WTC11 (cell line): ENCODE measurements around the gene DDB1. TPM values are rescaled to one million over a fixed set of nuclear protein-coding genes. Genes with fewer than 3 reads are reported as not detected.

Experiments
- ATAC-seq: fragments of 200-7000 bp; cut with Tn5 transposase; 2 replicates; pipeline ENCODE4 v1.10.0; 2021; ENCODE audit warnings: mild to moderate bottlenecking, moderate library complexity
- CTCF ChIA-PET: fragments of 300-600 bp; sonication (Branson Sonifier 250); formaldehyde crosslinking; loops from one replicate; lab custom pipeline; 2021; ENCODE audit warnings: antibody characterized with exemption; lab: Charles Lee
- POLR2A ChIA-PET: fragments of 350-600 bp; sonication (Branson Sonifier 250); formaldehyde crosslinking; loops from one replicate; lab custom pipeline; 2021; ENCODE audit warnings: antibody characterized with exemption; lab: Charles Lee
- DNase-seq: peaks from one replicate; pipeline ENCODE4 v3.0.0; 2021; ENCODE audit warnings: low spot score
- H3K27ac Mint-ChIP-seq: 2 replicates; pipeline ENCODE4 v1.8.0; 2021; ENCODE audit warnings: mixed read lengths
- H3K27me3 Mint-ChIP-seq: 2 replicates; pipeline ENCODE4 v1.8.0; 2021; ENCODE audit warnings: low read depth, mild to moderate bottlenecking, moderate library complexity, mixed read lengths
- H3K36me3 Mint-ChIP-seq: 2 replicates; pipeline ENCODE4 v1.8.0; 2021; ENCODE audit warnings: mixed read lengths
- H3K4me1 Mint-ChIP-seq: 2 replicates; pipeline ENCODE4 v1.8.0; 2022; ENCODE audit warnings: mixed read lengths
- H3K4me3 Mint-ChIP-seq: 2 replicates; pipeline ENCODE4 v1.8.0; 2021; ENCODE audit warnings: mild to moderate bottlenecking, moderate library complexity, mixed read lengths
- H3K9me3 Mint-ChIP-seq: 2 replicates; pipeline ENCODE4 v1.8.0; 2021; ENCODE audit warnings: mixed read lengths
- ATF1 ChIP-seq: sonication (generic); formaldehyde crosslinking; IDR thresholded peaks from 2 replicates; pipeline ENCODE4 v1.8.1; 2023; ENCODE audit warnings: mild to moderate bottlenecking, moderate library complexity, missing genetic modification reagents
- ATF6 ChIP-seq: sonication (generic); formaldehyde crosslinking; IDR thresholded peaks from 2 replicates; pipeline ENCODE4 v1.8.1; 2023; ENCODE audit warnings: mild to moderate bottlenecking, missing genetic modification reagents
- CREM ChIP-seq: sonication (generic); formaldehyde crosslinking; IDR thresholded peaks from 2 replicates; pipeline ENCODE4 v1.8.1; 2022; ENCODE audit warnings: mild to moderate bottlenecking, missing genetic modification reagents, moderate library complexity
- ELF4 ChIP-seq: sonication (generic); formaldehyde crosslinking; IDR thresholded peaks from 2 replicates; pipeline ENCODE4 v1.8.1; 2022; ENCODE audit warnings: low read depth, mild to moderate bottlenecking, moderate library complexity, missing genetic modification reagents
- FOXP4 ChIP-seq: sonication (generic); formaldehyde crosslinking; IDR thresholded peaks from 2 replicates; pipeline ENCODE4 v1.8.0; 2022; ENCODE audit warnings: mild to moderate bottlenecking, missing genetic modification reagents
- GABPB1 ChIP-seq: sonication (generic); formaldehyde crosslinking; IDR thresholded peaks from 2 replicates; pipeline ENCODE4 v1.8.1; 2023; ENCODE audit warnings: mild to moderate bottlenecking, missing genetic modification reagents
- GRHL2 ChIP-seq: fragments of 250-450 bp; sonication (Bioruptor Pico); IDR thresholded peaks from 2 replicates; pipeline ENCODE4 v1.8.0; 2022; ENCODE audit warnings: mild to moderate bottlenecking, moderate library complexity; ENCODE audit not compliant: insufficient replicate concordance, severe bottlenecking
- HMGA2 ChIP-seq: fragments of 250-450 bp; sonication (Bioruptor Pico); IDR thresholded peaks from 2 replicates; pipeline ENCODE4 v1.4.0; 2021; ENCODE audit warnings: mild to moderate bottlenecking, moderate library complexity
- IRF2 ChIP-seq: sonication (generic); formaldehyde crosslinking; IDR thresholded peaks from 2 replicates; pipeline ENCODE4 v1.8.0; 2022; ENCODE audit warnings: low read depth, missing genetic modification reagents, borderline replicate concordance
- JAZF1 ChIP-seq: fragments of 250-450 bp; sonication (Bioruptor Pico); IDR thresholded peaks from 2 replicates; pipeline ENCODE4 v1.9.0; 2021; ENCODE audit warnings: moderate library complexity, mild to moderate bottlenecking, inconsistent platforms
- KAT7 ChIP-seq: sonication (generic); formaldehyde crosslinking; IDR thresholded peaks from 2 replicates; pipeline ENCODE4 v1.8.1; 2023; ENCODE audit warnings: missing genetic modification reagents, mild to moderate bottlenecking, borderline replicate concordance
- MXD4 ChIP-seq: fragments of 250-450 bp; sonication (Bioruptor Pico); IDR thresholded peaks from 2 replicates; pipeline ENCODE4 v1.8.0; 2021; ENCODE audit warnings: mild to moderate bottlenecking, moderate library complexity, borderline replicate concordance
- MYBL2 ChIP-seq: sonication (generic); formaldehyde crosslinking; IDR thresholded peaks from 2 replicates; pipeline ENCODE4 v1.8.1; 2023; ENCODE audit warnings: mild to moderate bottlenecking, moderate library complexity, missing genetic modification reagents
- NFE2L1 ChIP-seq: sonication (generic); formaldehyde crosslinking; IDR thresholded peaks from 2 replicates; pipeline ENCODE4 v1.8.1; 2023; ENCODE audit warnings: missing genetic modification reagents
- NR3C1 ChIP-seq: sonication (generic); formaldehyde crosslinking; conservative IDR thresholded peaks from 2 replicates; pipeline ENCODE4 v1.8.1; 2023; ENCODE audit warnings: low read depth, mild to moderate bottlenecking, missing genetic modification reagents
- PREB ChIP-seq: sonication (generic); formaldehyde crosslinking; IDR thresholded peaks from 2 replicates; pipeline ENCODE4 v1.8.1; 2022; ENCODE audit warnings: mild to moderate bottlenecking, missing genetic modification reagents, moderate library complexity, borderline replicate concordance
- PRRX2 ChIP-seq: fragments of 250-450 bp; sonication (Bioruptor Pico); IDR thresholded peaks from 2 replicates; pipeline ENCODE4 v1.8.0; 2021; ENCODE audit warnings: mild to moderate bottlenecking
- RELA ChIP-seq: sonication (generic); formaldehyde crosslinking; IDR thresholded peaks from 2 replicates; pipeline ENCODE4 v1.8.1; 2022; ENCODE audit warnings: missing genetic modification reagents, mild to moderate bottlenecking, borderline replicate concordance
- TCF7 ChIP-seq: sonication (generic); formaldehyde crosslinking; IDR thresholded peaks from 2 replicates; pipeline ENCODE4 v1.8.0; 2022; ENCODE audit warnings: mild to moderate bottlenecking, low read depth, missing genetic modification reagents, moderate library complexity
- TEAD1 ChIP-seq: sonication (generic); formaldehyde crosslinking; IDR thresholded peaks from 2 replicates; pipeline ENCODE4 v1.8.0; 2022; ENCODE audit warnings: mild to moderate bottlenecking, missing genetic modification reagents
- ZNF219 ChIP-seq: sonication (generic); formaldehyde crosslinking; IDR thresholded peaks from 2 replicates; pipeline ENCODE4 v1.8.0; 2023; ENCODE audit warnings: missing genetic modification reagents, mild to moderate bottlenecking, borderline replicate concordance
- ZNF263 ChIP-seq: sonication (generic); formaldehyde crosslinking; IDR thresholded peaks from 2 replicates; pipeline ENCODE4 v1.8.1; 2022; ENCODE audit warnings: low read depth, mild to moderate bottlenecking, moderate library complexity, missing genetic modification reagents
- ZNF281 ChIP-seq: sonication (generic); formaldehyde crosslinking; IDR thresholded peaks from 2 replicates; pipeline ENCODE4 v1.8.0; 2023; ENCODE audit warnings: mild to moderate bottlenecking, missing genetic modification reagents
- ZNF416 ChIP-seq: fragments of 250-450 bp; sonication (Bioruptor Pico); IDR thresholded peaks from 2 replicates; pipeline ENCODE4 v1.9.0; 2021; ENCODE audit warnings: mild to moderate bottlenecking, inconsistent platforms
- ZNF512 ChIP-seq: sonication (generic); formaldehyde crosslinking; IDR thresholded peaks from 2 replicates; pipeline ENCODE4 v1.8.1; 2022; ENCODE audit warnings: missing genetic modification reagents, borderline replicate concordance
- total RNA-seq: library from RNA; stranded (reverse); gene quantifications from 3 replicates; pipeline ENCODE4 v1.2.3, GENCODE V29; 2021
- TF ChIP-seq, protein P1 (sequence below): sonication (generic); formaldehyde crosslinking; IDR thresholded peaks from 2 replicates; pipeline ENCODE4 v1.8.1; 2023; ENCODE audit warnings: mild to moderate bottlenecking, missing genetic modification reagents, moderate library complexity
- TF ChIP-seq, protein P2 (sequence below): sonication (generic); formaldehyde crosslinking; IDR thresholded peaks from 2 replicates; pipeline ENCODE4 v1.8.0; 2023; ENCODE audit warnings: missing genetic modification reagents

DDB1 gene
- total RNA-seq, 1 experiment from 2014 or later: 316 TPM

DNA sequence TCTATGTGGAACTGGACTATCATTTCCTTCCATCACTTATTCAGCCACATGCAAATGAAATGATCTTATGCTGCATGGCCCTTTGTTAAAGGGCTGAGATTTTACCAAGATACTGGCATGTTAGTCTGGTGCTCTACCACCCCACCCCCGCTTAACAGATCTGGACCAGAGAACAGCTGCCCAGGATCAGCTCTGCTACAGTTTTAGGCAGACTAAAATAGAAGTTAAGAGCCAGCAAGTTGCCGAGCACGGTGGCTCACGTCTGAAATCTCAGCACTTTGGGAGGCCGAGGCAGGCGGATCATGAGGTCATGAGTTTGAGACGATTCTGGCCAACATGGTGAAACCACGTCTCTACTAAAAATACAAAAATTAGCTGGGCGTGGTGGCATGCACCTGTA is 4.6 kb downstream of the DDB1 start:
- Mint-ChIP-seq H3K9me3 (no peaks in the 10 kb centered on the region), H3K4me3 (no peak overlapping the region), H3K4me1 (peaks cover 16% of the 10 kb centered on the region), H3K27ac (no peak overlapping the region), H3K36me3 (peaks cover 50% of the 10 kb centered on the region), H3K27me3 (no peaks in the 10 kb centered on the region)
- DNase-seq: no peak
- TF ChIP-seq ATF6 (CRISPR knock-in tag) (no peak), GRHL2 (no peak), MXD4 (no peak), RELA (no peak), ZNF281 (no peak), NFE2L1 (no peak), NR3C1 (no peak), MYBL2 (CRISPR knock-in tag) (no peak), ATF1 (CRISPR knock-in tag) (no peak), GABPB1 (CRISPR knock-in tag) (no peak), PREB (no peak), ELF4 (CRISPR knock-in tag) (no peak), ZNF263 (CRISPR knock-in tag) (no peak), PRRX2 (CRISPR knock-in tag) (no peak), TCF7 (CRISPR knock-in tag) (no peak), IRF2 (CRISPR knock-in tag) (no peak), ZNF416 (no peak), CREM (CRISPR knock-in tag) (no peak), JAZF1 (CRISPR knock-in tag) (no peak)
- no peak for ATAC-seq
- ChIA-PET CTCF (interaction anchor here (2.2 kb wide), 1 partner anchor 57 kb away, joined by 5 read pairs; no protein-coding TSS in a partner anchor), POLR2A (no interaction called here)

- Mint-ChIP-seq H3K9me3 (no peaks in the 10 kb centered on the region), H3K4me3 (no peak overlapping the region), H3K4me1 (peaks cover 16% of the 10 kb centered on the region), H3K27ac (0 out of 2 replicates have a peak overlapping the region, but pooled peaks have one; percentile 16), H3K27me3 (no peaks in the 10 kb centered on the region), H3K36me3 (peaks cover 57% of the 10 kb centered on the region)
- CTCF ChIA-PET: interaction anchor here (1.0 to 2.2 kb wide), 2 partner anchors 8 to 58 kb away, joined by 5 to 9 read pairs; no protein-coding TSS in a partner anchor
- POLR2A ChIA-PET: interaction anchor here (1.3 kb wide), 1 partner anchor 34 kb away, joined by 4 read pairs; the partner anchor contains the start of genes CYB561A3 and TMEM138
- DNase-seq: no peak
- ATAC-seq: no peak
- TF ChIP-seq ZNF219 (CRISPR knock-in tag) (no peak), KAT7 (CRISPR knock-in tag) (no peak), ZNF512 (CRISPR knock-in tag) (no peak), TEAD1 (CRISPR knock-in tag) (no peak), HMGA2 (CRISPR knock-in tag) (no peak), FOXP4 (no peak)
- TF ChIP-seq, protein P1, sequence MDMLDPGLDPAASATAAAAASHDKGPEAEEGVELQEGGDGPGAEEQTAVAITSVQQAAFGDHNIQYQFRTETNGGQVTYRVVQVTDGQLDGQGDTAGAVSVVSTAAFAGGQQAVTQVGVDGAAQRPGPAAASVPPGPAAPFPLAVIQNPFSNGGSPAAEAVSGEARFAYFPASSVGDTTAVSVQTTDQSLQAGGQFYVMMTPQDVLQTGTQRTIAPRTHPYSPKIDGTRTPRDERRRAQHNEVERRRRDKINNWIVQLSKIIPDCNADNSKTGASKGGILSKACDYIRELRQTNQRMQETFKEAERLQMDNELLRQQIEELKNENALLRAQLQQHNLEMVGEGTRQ (CRISPR knock-in tag): no peak
- TF ChIP-seq, protein P2, sequence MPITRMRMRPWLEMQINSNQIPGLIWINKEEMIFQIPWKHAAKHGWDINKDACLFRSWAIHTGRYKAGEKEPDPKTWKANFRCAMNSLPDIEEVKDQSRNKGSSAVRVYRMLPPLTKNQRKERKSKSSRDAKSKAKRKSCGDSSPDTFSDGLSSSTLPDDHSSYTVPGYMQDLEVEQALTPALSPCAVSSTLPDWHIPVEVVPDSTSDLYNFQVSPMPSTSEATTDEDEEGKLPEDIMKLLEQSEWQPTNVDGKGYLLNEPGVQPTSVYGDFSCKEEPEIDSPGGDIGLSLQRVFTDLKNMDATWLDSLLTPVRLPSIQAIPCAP: no peak
Measured at GRCh38 chr11:61327669-61328071, 5.2 kb downstream of the DDB1 start.
